HEK293 (cell line): ENCODE data around the gene RSU1.

Experiments
- GLI2 ChIP-seq: fragments of 450-650 bp; formaldehyde crosslinking; IDR thresholded peaks from 2 replicates; pipeline ENCODE4; 2017; ENCODE audit warnings: missing biosample characterization, missing genetic modification characterization, low read depth, borderline replicate concordance
- KLF9 ChIP-seq: fragments of 450-650 bp; formaldehyde crosslinking; IDR thresholded peaks from 2 replicates; pipeline ENCODE4 v1.5.1; 2016; ENCODE audit warnings: missing biosample characterization, missing genetic modification characterization, low read depth
- MYNN ChIP-seq: fragments of 450-650 bp; formaldehyde crosslinking; IDR thresholded peaks from 2 replicates; pipeline ENCODE4 v1.5.1; 2016; ENCODE audit warnings: missing biosample characterization, missing genetic modification characterization, borderline replicate concordance
- OSR2 ChIP-seq: fragments of 450-650 bp; formaldehyde crosslinking; IDR thresholded peaks from 2 replicates; pipeline ENCODE4 v1.5.1; 2016; ENCODE audit warnings: missing biosample characterization, missing genetic modification characterization
- PRDM10 ChIP-seq: fragments of 450-650 bp; formaldehyde crosslinking; IDR thresholded peaks from 2 replicates; pipeline ENCODE4 v1.5.1; 2016; ENCODE audit warnings: missing biosample characterization, missing genetic modification characterization
- SALL2 ChIP-seq: fragments of 450-650 bp; formaldehyde crosslinking; IDR thresholded peaks from 2 replicates; pipeline ENCODE4 v1.5.0; 2017; ENCODE audit warnings: missing biosample characterization, mild to moderate bottlenecking, missing genetic modification characterization, borderline replicate concordance
- SP3 ChIP-seq: fragments of 450-650 bp; formaldehyde crosslinking; IDR thresholded peaks from 2 replicates; pipeline ENCODE4 v1.5.1; 2016; ENCODE audit warnings: missing biosample characterization, missing genetic modification characterization
- SP7 ChIP-seq: fragments of 450-650 bp; formaldehyde crosslinking; IDR thresholded peaks from 2 replicates; pipeline ENCODE4 v1.5.1; 2016; ENCODE audit warnings: missing biosample characterization, missing genetic modification characterization
- YY2 ChIP-seq: fragments of 450-650 bp; formaldehyde crosslinking; IDR thresholded peaks from 2 replicates; pipeline ENCODE4 v1.5.1; 2016; ENCODE audit warnings: missing biosample characterization, missing genetic modification characterization
- ZBTB11 ChIP-seq: fragments of 450-650 bp; formaldehyde crosslinking; conservative IDR thresholded peaks from 2 replicates; pipeline ENCODE4 v1.5.1; 2016; ENCODE audit warnings: low read depth, missing biosample characterization, missing genetic modification characterization
- ZBTB21 ChIP-seq: fragments of 450-650 bp; formaldehyde crosslinking; IDR thresholded peaks from 2 replicates; pipeline ENCODE4 v1.5.1; 2017; ENCODE audit warnings: missing biosample characterization, missing genetic modification characterization
- ZNF169 ChIP-seq: fragments of 450-650 bp; formaldehyde crosslinking; IDR thresholded peaks from 2 replicates; pipeline ENCODE4 v1.5.1; 2016; ENCODE audit warnings: missing biosample characterization, missing genetic modification characterization
- ZNF184 ChIP-seq: fragments of 450-650 bp; IDR thresholded peaks from 2 replicates; pipeline ENCODE4 v1.5.1; 2018; ENCODE audit warnings: missing biosample characterization, mild to moderate bottlenecking, missing genetic modification characterization
- ZNF19 ChIP-seq: fragments of 450-650 bp; formaldehyde crosslinking; IDR thresholded peaks from 2 replicates; pipeline ENCODE4; 2016; ENCODE audit warnings: missing biosample characterization, missing genetic modification characterization, low read depth
- ZNF341 ChIP-seq: fragments of 450-650 bp; formaldehyde crosslinking; IDR thresholded peaks from 2 replicates; pipeline ENCODE4; 2016; ENCODE audit warnings: low read depth, missing biosample characterization, missing genetic modification characterization
- ZNF354C ChIP-seq: fragments of 450-650 bp; formaldehyde crosslinking; IDR thresholded peaks from 2 replicates; pipeline ENCODE4 v1.5.1; 2016; ENCODE audit warnings: missing biosample characterization, missing genetic modification characterization, low read depth, borderline replicate concordance
- ZNF366 ChIP-seq: fragments of 450-650 bp; formaldehyde crosslinking; conservative IDR thresholded peaks from 2 replicates; pipeline ENCODE4 v1.5.1; 2016; ENCODE audit warnings: missing biosample characterization, missing genetic modification characterization
- ZNF394 ChIP-seq: fragments of 450-650 bp; formaldehyde crosslinking; IDR thresholded peaks from 2 replicates; pipeline ENCODE4 v1.5.1; 2016; ENCODE audit warnings: missing biosample characterization, missing genetic modification characterization, mild to moderate bottlenecking, moderate library complexity, borderline replicate concordance
- ZNF423 ChIP-seq: fragments of 450-650 bp; formaldehyde crosslinking; IDR thresholded peaks from 2 replicates; pipeline ENCODE4 v1.5.1; 2016; ENCODE audit warnings: missing biosample characterization, missing genetic modification characterization
- ZNF473 ChIP-seq: fragments of 450-650 bp; formaldehyde crosslinking; IDR thresholded peaks from 2 replicates; pipeline ENCODE4 v1.5.1; 2017; ENCODE audit warnings: missing biosample characterization, missing genetic modification characterization
- ZNF548 ChIP-seq: fragments of 450-650 bp; formaldehyde crosslinking; IDR thresholded peaks from 2 replicates; pipeline ENCODE4 v1.5.1; 2016; ENCODE audit warnings: missing biosample characterization, missing genetic modification characterization
- ZNF555 ChIP-seq: fragments of 450-650 bp; formaldehyde crosslinking; conservative IDR thresholded peaks from 2 replicates; pipeline ENCODE4 v1.5.1; 2017; ENCODE audit warnings: missing biosample characterization, mild to moderate bottlenecking, missing genetic modification characterization, inconsistent platforms
- ZNF560 ChIP-seq: fragments of 450-650 bp; formaldehyde crosslinking; IDR thresholded peaks from 2 replicates; pipeline ENCODE4 v1.5.1; 2017; ENCODE audit warnings: missing biosample characterization, missing genetic modification characterization, borderline replicate concordance
- ZNF580 ChIP-seq: fragments of 450-650 bp; formaldehyde crosslinking; IDR thresholded peaks from 2 replicates; pipeline ENCODE4 v1.5.1; 2016; ENCODE audit warnings: missing biosample characterization, missing genetic modification characterization
- ZNF596 ChIP-seq: fragments of 450-650 bp; IDR thresholded peaks from 2 replicates; pipeline ENCODE4 v1.5.0; 2018; ENCODE audit warnings: missing biosample characterization, mild to moderate bottlenecking, missing genetic modification characterization, moderate library complexity
- ZNF629 ChIP-seq: fragments of 450-650 bp; formaldehyde crosslinking; IDR thresholded peaks from 2 replicates; pipeline ENCODE4 v1.5.1; 2017; ENCODE audit warnings: missing biosample characterization, missing genetic modification characterization
- ZNF830 ChIP-seq: fragments of 450-650 bp; IDR thresholded peaks from 2 replicates; pipeline ENCODE4 v1.5.0; 2018; ENCODE audit warnings: missing biosample characterization, missing genetic modification characterization, low read depth, mild to moderate bottlenecking, moderate library complexity
- ZNF837 ChIP-seq: fragments of 450-650 bp; formaldehyde crosslinking; IDR thresholded peaks from 2 replicates; pipeline ENCODE4 v1.5.1; 2016; ENCODE audit warnings: missing biosample characterization, missing genetic modification characterization
- ZSCAN23 ChIP-seq: fragments of 450-650 bp; formaldehyde crosslinking; IDR thresholded peaks from 2 replicates; pipeline ENCODE4 v1.5.1; 2016; ENCODE audit warnings: missing biosample characterization, missing genetic modification characterization
- ZSCAN30 ChIP-seq: fragments of 450-650 bp; IDR thresholded peaks from 2 replicates; pipeline ENCODE4 v1.5.1; 2018; ENCODE audit warnings: missing biosample characterization, mild to moderate bottlenecking, missing genetic modification characterization, moderate library complexity
- ZXDB ChIP-seq: fragments of 450-650 bp; formaldehyde crosslinking; IDR thresholded peaks from 2 replicates; pipeline ENCODE4 v1.5.1; 2016; ENCODE audit warnings: missing biosample characterization, missing genetic modification characterization
- TF ChIP-seq, protein P1 (sequence below): fragments of 450-650 bp; formaldehyde crosslinking; IDR thresholded peaks from 2 replicates; pipeline ENCODE4 v1.5.1; 2016; ENCODE audit warnings: missing biosample characterization, missing genetic modification characterization

The RSU1 gene

DNA sequence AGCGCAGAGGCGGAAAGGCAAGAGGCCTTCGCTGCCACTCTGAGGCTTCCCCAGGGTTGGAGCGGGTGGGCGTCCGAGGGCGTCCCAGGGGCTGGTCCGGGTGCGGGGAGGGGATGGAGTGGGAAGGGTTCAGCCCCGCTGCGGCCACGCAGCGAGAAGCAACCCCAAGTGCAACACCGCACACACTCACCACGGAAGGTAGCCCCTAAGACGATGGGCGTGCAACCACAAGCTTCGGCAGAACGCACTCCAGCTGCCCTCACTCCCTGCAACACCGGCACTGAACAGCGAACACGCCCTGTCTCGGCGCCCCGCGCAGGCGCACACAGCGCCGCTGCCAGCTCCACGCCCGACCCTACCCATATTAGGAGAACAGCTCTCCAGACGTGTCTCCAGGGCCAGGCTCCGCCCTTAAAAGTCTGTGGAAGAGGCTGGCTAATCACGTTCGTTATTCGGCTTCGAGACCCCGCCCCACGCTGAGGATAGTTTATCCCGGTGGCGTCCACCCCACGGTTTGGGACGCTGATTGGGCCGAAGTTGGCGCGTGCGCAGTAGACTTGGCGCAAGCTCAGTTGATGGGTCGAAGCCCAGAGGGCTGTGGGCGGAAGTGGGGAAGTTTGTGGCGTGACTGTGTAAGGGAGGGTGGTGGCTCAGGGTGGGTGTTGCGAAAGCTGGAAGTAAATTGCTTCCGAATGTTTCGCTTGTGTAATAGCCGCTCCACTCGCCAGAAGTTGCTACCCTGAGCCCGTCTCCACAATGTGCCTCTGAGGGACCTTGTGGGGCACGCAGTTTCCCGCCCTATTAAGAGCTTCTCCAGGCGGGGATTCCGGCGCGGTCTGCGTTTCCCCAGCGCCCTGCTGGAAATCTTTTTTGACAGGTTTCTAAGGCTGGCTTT, at the start of gene RSU1 (continued):
- TF ChIP-seq ZNF560 (tag by site-specific recombination) (no peak), ZNF837 (no peak), SALL2 (no peak), SP7 (peak; percentile 57), ZNF830 (tag by site-specific recombination) (no peak), ZBTB21 (tag by site-specific recombination) (peak; percentile 53; the same call in 1 of the 2 replicates), ZNF341 (peak; percentile 67; the same call in 1 of the 2 replicates), YY2 (tag by site-specific recombination) (no peak), ZSCAN30 (peak; percentile 55), ZNF19 (tag by site-specific recombination) (no peak), ZXDB (peak; percentile 54), ZNF169 (tag by site-specific recombination) (no peak), ZNF184 (peak; percentile 80), ZNF580 (tag by site-specific recombination) (peak; percentile 70; the same call in 1 of the 2 replicates), ZBTB11 (tag by site-specific recombination) (peak; percentile 30; the same call in 1 of the 2 replicates), ZNF394 (tag by site-specific recombination) (peak; percentile 57), SP3 (peak; percentile 85), ZNF548 (tag by site-specific recombination) (no peak), MYNN (tag by site-specific recombination) (0 out of 2 replicates have a peak, but pooled peaks have one; percentile 66), ZNF473 (no peak), ZSCAN23 (tag by site-specific recombination) (0 out of 2 replicates have a peak, but pooled peaks have one; percentile 57), GLI2 (no peak), ZNF596 (tag by site-specific recombination) (no peak), ZNF354C (tag by site-specific recombination) (no peak), KLF9 (tag by site-specific recombination) (peak; percentile 58), PRDM10 (peak; percentile 61), ZNF366 (tag by site-specific recombination) (no peak), ZNF555 (tag by site-specific recombination) (no peak), ZNF629 (tag by site-specific recombination) (peak; percentile 76), ZNF423 (no peak), OSR2 (peak; percentile 76)
- TF ChIP-seq, protein P1, sequence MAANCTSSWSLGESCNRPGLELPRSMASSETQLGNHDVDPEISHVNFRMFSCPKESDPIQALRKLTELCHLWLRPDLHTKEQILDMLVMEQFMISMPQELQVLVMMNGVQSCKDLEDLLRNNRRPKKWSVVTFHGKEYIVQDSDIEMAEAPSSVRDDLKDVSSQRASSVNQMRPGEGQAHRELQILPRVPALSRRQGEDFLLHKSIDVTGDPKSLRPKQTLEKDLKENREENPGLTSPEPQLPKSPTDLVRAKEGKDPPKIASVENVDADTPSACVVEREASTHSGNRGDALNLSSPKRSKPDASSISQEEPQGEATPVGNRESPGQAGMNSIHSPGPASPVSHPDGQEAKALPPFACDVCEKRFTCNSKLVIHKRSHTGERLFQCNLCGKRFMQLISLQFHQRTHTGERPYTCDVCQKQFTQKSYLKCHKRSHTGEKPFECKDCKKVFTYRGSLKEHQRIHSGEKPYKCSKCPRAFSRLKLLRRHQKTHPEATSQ: no peak
